ENCODE data around the gene MTHFD1L. TPM values are rescaled to one million over a fixed set of nuclear protein-coding genes. Genes with fewer than 3 reads are reported as not detected.

The MTHFD1L gene
- polyA plus RNA-seq, 2 of the 4 experiments (the other 2 are of a cell fraction): 27.2 to 63.2 TPM

- TF ChIP-seq ELK1 (IDR thresholded peaks at IDR 0.05; ENCODE audit: low read depth, low read length) (no peak), FOSL2 (IDR thresholded peaks at IDR 0.05) (no peak), FOSL2 (CRISPR knock-in tag; IDR thresholded peaks at IDR 0.05) (no peak)
Measured at GRCh38 chr6:150868759-150869158, 3.3 kb downstream of the MTHFD1L start (continued).

GRCh38 chr6:150874179-150874578 is 8.7 kb downstream of the MTHFD1L start:
- Histone ChIP-seq H3K9me3 (no peaks in the 10 kb centered on the region), H3K4me2 (no peak overlapping the region), H3K27ac (no peak overlapping the region), H3K4me3 (no peak overlapping the region), H3K4me1 (peaks cover 6% of the 10 kb centered on the region; the same call in 1 of the 3 replicates)
- FAIRE-seq: no peak
- CTCF ChIA-PET: interaction anchor here (0.6 to 2.7 kb wide), 6 partner anchors 9 to 539 kb away, joined by 3 to 18 read pairs (median 8); partner anchors contain the start of gene MTHFD1L
- TF ChIP-seq JUN (IDR thresholded peaks at IDR 0.05) (no peak), ZC3H11A (IDR thresholded peaks at IDR 0.05) (no peak), FOSL2 (IDR thresholded peaks at IDR 0.05) (no peak), FOSL2 (CRISPR knock-in tag; IDR thresholded peaks at IDR 0.05) (no peak), RAD21 (conservative IDR thresholded peaks at IDR 0.05 in 1 of 2, IDR thresholded peaks at IDR 0.05 in 1 of 2) (no peak), HES2 (IDR thresholded peaks at IDR 0.05) (no peak), HMGXB4 (CRISPR knock-in tag; IDR thresholded peaks at IDR 0.05; ENCODE audit: borderline replicate concordance) (no peak), NFE2L2 (conservative IDR thresholded peaks at IDR 0.05; ENCODE audit: low read length) (no peak), USF2 (IDR thresholded peaks at IDR 0.05) (no peak), SREBF2 (IDR thresholded peaks at IDR 0.05) (no peak), HDAC2 (IDR thresholded peaks at IDR 0.05) (no peak), CEBPB (IDR thresholded peaks at IDR 0.05) (no peak), ELK1 (IDR thresholded peaks at IDR 0.05; ENCODE audit: low read depth, low read length) (no peak), FOSB (CRISPR knock-in tag; IDR thresholded peaks at IDR 0.05) (no peak), CHD2 (IDR thresholded peaks at IDR 0.05; ENCODE audit: low read length, partially characterized antibody) (no peak), GATA3 (IDR thresholded peaks at IDR 0.05; ENCODE audit: borderline replicate concordance) (no peak), RFX5 (IDR thresholded peaks at IDR 0.05) (no peak), CTCF (IDR thresholded peaks at IDR 0.05) (no peak), PHF8 (IDR thresholded peaks at IDR 0.05; ENCODE audit: borderline replicate concordance, low read depth) (no peak), TP53 (CRISPR knock-in tag; IDR thresholded peaks at IDR 0.05) (no peak)
- POLR2A ChIA-PET: interaction anchor here (0.6 kb wide), 2 partner anchors 8 to 65 kb away, joined by 3 read pairs; no protein-coding TSS in a partner anchor
- peak; percentile 30 to 46; a peak in 3 of 6 replicates for ATAC-seq
- DNase-seq (ENCODE audit: low read depth in 1 of 2, low spot score in 1 of 2): no peak
- 89% methylated on average over 5 of the region's 6 CpGs for WGBS (ENCODE audit: missing lambda C conversion rate)
